Islet of Langerhans (tissue), 1 donor: ENCODE results near the gene CXorf58.
"Not testable (repeated sequence)": the region's sequence is repeated elsewhere in the genome, so short reads cannot be mapped to it uniquely, and the experiment has no call there.

ENCODE experiments used
- FAIRE-seq: peaks from one replicate; lab custom pipeline; 2011; peaks lifted over from hg19 to GRCh38; lab: Jason Lieb, UNC

The CXorf58 gene

DNA sequence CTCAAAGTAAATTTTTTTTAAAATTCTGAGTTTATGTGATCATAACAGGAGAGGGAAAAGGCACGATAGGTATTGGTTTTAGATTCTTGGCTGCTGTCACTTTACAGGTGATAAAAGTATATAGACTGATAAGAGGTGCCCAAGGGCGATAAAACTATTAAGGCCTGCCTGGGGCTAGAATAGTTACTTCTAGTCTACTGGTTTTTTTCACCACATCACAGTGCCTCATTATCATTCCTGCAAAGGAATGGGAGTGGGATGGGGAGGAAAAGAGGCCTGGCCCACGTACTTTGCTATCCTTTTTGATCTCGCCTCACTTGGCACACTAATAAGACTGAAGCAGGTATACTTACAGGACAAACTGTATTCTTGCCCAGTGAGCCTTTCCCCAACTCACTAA lies 46.6 kb downstream of the CXorf58 start:
- no peak for FAIRE-seq

- no peak for FAIRE-seq
Measured at GRCh38 chrX:23959781-23960180, 52.0 kb downstream of the CXorf58 start.

- no peak for FAIRE-seq
Measured at GRCh38 chrX:23964191-23964590, 56.4 kb downstream of the CXorf58 start.

DNA sequence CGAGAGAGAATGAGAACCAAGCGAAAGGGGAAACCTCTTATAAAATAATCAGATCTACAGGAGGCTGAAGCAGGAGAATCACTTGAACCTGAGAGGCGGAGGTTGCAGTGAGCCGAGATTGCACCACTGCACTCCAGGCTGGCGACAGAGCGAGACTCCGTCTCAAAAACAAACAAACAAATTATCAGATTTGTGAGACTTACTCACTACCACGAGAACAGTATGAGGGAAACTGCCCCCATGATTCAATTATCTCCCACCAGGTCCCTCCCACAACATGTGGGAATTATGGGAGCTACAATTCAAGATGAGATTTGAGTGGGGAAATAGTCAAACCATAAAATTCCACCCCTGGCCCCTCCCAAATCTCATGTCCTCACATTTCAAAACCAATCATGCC lies 57.8 kb downstream of the CXorf58 start:
- not testable (repeated sequence) for FAIRE-seq

DNA sequence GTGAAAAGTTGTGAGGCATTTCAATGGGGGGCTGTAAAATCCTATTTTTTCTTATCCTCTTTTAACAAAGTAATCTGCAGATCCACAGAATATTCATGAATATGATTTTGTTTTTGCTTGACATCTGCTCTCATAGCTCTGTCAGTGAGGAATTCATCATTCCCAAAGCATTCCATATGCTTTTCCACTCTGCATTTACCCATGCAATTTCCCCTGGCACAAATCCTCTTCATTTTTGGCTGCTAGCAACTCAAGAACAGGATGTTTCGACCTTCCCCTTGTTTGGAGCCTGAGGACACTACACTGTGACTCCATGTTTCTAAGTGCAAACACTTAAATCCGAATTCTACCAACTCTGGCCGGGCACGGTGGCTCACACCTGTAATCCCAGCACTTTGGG lies 70.7 kb downstream of the CXorf58 start:
- FAIRE-seq: no peak

- no peak for FAIRE-seq
Measured at GRCh38 chrX:23980011-23980441, 72.2 kb downstream of the CXorf58 start.

DNA sequence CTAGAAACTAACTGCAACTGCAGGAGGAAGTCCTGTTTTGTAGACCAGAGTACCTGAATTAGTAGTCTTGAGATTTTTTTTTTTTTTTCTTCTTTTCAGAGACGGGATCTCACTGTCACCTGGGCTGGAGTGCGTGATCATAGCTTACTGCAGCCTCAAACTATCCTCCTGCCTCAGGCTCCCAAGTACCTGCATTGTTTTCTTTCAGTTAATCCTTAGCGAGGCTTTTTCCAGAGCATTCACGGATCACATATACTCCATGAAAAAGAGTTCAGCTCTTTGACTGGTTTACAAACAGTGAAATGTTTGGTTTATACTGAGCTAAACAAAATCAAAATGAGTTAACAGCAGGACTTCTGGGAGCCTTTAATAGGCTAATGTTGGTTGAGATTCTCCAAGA lies 73.4 kb downstream of the CXorf58 start:
- no peak for FAIRE-seq

GRCh38 chrX:23981711-23982110 lies 73.9 kb downstream of the CXorf58 start:
- no peak for FAIRE-seq

- FAIRE-seq: peak; percentile 61
Measured at GRCh38 chrX:23982891-23983290, 75.1 kb downstream of the CXorf58 start.
